Activated CD4-positive, alpha-beta T cell treated with anti-CD3 and anti-CD28 coated beads, Interleukin-2, amount 50 U/mL, for 4 hours (primary cell): ENCODE measurements around the gene SULF2.
"Not testable (repeated sequence)": the region's sequence is repeated elsewhere in the genome, so short reads cannot be mapped to it uniquely, and the experiment has no call there.

Experiments
- DNase-seq, 2 experiments: peaks; one replicate each; pipeline ENCODE4 v3.0.0-alpha.2; 2020

The SULF2 gene

DNA sequence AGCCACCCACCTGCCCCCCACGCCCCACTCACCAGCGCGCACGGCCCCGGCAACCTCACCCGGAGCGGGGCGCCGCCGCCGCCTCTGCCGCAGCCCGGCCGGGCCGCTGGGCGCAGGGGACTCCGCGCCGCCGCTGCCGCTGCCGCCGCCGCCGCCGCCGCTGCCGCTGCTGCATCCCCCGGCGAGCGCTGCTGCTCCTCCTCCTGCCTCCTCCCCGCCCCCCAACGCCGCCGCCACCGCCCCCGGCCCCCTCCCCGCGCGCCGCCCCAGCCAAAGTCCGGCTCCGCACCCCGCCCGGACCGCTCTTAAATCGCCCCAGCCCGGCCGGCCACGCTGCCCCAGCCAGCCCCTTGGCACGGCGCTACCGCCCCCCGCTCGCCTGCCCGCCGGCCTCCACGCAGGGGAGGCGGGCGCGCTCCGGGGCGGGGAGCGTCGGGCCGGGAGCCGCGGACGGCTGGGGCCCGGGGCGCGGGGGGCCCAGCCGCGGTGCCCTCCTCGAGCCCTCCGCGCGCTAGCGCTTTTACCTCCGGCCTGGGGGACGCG, at the start of gene SULF2:
TSS of gene SULF2 (minus strand) at position 171 of the 543 bp plus-strand sequence. CDS start 28,118 bp downstream, outside the sequence.
- no peak for DNase-seq

DNA sequence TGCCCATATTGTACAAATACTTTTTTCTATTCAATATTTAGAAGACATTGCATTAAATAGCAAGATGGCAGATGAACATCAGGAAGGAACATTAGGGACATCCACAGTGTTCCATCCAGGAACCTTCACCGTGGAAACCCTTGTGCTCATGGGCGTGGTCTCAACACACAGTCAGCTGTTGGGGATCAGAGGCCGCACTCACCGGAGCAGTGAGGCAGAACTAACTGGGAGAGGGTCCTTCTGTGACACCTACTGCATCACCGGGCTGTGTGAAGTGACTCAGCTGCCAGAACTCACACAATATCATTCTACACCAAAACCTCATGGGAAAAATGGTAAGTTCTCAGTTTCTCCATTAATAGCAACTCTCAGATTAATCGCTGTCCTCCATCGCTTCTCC, 46.4 kb upstream of the SULF2 start:
- not testable (repeated sequence) for DNase-seq

DNA sequence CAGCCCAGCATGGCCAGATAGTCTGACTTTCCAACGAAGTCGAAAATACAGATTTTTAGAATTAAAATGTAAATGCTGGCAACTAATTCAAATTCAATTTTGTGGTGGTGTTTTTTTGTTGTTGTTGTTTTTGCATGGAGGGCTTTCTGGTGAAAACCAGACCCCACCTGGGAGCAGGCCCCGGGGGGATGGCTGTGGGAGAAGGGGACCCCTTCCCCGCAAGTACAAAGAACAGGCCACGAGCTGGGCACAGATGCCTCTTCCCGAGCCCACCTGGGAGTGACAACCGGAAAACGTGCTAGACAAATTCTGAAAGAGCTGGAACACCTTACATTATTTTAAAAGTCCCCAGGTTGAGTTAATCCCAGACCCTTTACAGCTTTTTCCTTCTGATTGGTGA, 41.4 kb upstream of the SULF2 start:
- DNase-seq, result not testable (repeated sequence)

GRCh38 chr20:47826006-47826405, 40.7 kb upstream of the SULF2 start:
- DNase-seq, result not testable (repeated sequence)

- no peak for DNase-seq
These were observed 39.9 kb upstream of the SULF2 start for GRCh38 chr20:47825011-47825762.

- not testable (repeated sequence) for DNase-seq
These were observed 38.7 kb upstream of the SULF2 start for GRCh38 chr20:47823941-47824340.

- DNase-seq, result no peak
These were observed 36.3 kb upstream of the SULF2 start for GRCh38 chr20:47821481-47822100.

DNA sequence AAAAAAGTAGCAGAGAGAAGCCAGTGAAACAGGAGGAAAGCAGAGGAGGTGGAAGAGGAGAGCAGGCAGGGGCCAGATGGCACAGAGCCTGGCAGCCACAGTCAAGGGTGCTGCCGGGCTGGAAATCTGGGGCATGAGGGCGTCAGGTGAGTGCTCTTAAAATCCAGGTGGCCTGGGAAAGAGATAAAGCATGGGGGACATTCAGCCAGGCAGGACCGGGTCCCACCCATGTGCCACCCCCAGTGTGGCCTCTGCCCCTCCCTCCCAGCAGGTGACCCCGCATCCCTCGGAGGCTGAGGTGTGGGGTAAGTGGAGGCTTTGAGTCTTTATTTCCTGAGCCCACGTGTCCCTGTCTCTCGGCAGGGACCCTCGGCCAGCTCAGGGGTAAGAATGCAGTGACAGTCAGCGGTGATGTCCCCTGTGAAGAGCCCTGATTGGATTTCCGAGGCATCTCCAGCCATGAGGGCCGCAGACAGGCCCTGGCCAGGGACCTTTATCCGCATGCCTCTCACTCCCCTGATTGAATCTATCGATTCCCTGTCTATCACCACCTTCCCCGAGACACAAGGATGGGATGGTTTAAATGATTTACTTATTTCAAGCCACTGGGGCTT, 33.8 kb upstream of the SULF2 start:
- no peak for DNase-seq

DNA sequence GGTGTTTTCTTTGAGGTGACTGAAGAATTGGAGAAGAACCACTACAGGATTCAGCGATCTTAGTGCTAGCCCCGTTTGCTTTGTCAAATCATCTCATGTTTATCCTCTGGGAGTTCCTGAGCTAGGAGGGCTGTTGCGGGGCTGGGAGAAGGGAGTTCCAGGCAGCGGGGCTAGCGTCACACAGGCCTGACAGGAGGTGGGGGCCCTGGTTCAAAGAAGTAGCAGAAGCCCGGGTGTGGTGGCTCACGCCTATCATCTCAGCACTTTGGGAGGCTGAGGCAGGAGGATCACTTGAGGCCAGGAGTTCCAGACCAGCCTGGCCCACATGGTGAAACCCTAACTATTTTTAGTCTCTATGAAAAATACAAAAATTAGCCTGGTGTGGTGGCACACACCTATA, 33.2 kb upstream of the SULF2 start:
- no peak for DNase-seq

GRCh38 chr20:47818016-47818415, 32.7 kb upstream of the SULF2 start:
- no peak for DNase-seq

GRCh38 chr20:47817573-47817972, 32.3 kb upstream of the SULF2 start:
- no peak for DNase-seq

- no peak for DNase-seq
These were observed 31.5 kb upstream of the SULF2 start for GRCh38 chr20:47816487-47817451.

- DNase-seq, result no peak
These were observed 30.6 kb upstream of the SULF2 start for GRCh38 chr20:47815866-47816265.

GRCh38 chr20:47815416-47815806, 30.1 kb upstream of the SULF2 start:
- DNase-seq, result no peak

DNA sequence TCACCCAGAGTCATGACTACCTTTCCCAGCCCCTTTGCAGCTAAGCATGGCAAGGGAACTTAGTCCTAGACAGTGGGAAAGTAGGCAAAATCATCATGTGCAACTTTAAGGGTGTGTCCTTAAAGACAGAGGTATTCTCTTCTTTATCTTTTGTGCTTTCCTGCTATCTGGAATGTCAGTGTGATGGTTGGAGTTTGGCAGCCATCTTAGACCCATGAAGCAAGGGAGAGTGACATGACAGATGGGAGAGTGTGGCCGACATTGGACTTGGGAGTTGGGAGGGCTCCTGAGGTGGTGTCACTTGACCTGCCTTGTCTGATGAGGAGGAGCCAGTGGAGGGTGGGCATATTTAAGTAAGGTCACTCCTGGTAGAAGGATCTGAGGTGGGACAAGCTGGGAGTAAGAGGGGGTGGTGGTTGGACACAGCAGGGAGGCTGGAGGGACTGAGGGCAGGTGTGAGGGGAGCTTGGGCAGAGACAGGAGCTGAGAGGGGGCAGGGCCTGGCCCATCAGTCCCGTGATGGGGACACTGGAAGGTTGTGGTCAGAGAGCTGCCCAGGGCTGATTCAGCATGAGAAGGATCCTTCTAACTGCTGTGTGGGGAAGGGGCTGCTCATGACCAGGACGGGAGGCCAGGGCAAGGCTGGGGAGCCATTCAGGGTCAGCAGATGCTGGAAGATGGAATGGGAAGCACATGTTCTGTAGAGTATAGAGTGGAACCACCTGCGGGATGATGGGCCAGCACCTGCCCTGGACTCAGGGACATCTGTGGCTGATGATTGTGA, 29.5 kb upstream of the SULF2 start:
- DNase-seq, result no peak

DNA sequence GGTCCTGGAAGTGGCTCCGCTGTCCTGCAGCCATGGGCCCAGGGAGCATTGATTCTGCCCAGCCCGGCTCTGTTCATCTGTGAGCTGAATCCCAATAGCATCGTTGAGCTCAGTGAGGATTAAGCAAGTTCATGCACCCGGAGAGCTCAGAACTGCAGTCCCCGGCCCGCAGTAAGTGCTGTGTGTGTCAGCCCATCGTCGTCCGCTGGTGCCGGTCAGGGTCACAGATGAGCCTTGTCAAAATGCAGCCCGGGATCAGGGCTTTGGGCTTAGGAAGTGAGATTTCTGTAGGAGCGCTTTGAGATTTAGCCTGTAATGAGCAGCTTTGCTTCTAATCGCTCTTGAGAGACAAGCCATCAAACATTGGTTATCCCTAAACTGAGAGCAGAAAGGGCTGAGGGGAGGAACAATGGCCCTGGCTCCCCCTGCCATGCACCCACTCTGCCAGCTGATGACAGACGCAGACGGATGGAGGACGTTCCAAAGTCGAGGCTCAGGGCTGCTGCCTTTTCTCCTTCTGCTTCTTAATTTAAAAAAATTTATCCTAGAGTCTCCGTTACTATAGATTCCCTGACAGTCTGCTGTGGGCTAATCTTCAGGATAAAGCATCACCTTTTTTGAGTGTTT, 25.6 kb upstream of the SULF2 start:
- no peak for DNase-seq

DNA sequence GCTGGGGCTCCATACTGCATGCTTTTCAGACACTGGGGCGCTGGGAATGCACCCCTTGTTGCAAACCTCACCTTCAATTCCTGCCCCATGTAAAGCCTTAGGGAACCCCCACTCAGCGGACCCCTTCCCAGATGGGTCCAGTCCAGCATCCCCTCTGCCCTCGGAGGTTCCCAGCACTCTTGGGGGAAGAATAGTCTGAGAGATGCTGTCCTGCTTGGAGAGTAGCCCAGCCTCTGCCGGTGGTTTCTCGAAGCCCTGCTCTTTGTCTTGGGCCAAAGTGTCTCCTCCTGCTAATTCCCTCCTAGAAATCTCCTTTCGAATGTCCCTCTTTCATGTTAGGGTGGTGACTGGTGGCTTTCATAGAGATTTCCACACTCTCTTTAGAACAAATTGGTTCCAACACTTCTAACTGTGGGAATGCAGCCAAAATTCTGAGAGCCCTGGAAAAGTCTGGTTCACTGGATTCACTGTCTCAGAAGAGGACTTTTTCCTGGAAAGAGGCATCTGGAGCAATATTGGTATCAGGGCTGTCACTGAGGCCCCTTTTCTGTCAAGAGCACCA, 24.9 kb upstream of the SULF2 start:
- no peak for DNase-seq

DNA sequence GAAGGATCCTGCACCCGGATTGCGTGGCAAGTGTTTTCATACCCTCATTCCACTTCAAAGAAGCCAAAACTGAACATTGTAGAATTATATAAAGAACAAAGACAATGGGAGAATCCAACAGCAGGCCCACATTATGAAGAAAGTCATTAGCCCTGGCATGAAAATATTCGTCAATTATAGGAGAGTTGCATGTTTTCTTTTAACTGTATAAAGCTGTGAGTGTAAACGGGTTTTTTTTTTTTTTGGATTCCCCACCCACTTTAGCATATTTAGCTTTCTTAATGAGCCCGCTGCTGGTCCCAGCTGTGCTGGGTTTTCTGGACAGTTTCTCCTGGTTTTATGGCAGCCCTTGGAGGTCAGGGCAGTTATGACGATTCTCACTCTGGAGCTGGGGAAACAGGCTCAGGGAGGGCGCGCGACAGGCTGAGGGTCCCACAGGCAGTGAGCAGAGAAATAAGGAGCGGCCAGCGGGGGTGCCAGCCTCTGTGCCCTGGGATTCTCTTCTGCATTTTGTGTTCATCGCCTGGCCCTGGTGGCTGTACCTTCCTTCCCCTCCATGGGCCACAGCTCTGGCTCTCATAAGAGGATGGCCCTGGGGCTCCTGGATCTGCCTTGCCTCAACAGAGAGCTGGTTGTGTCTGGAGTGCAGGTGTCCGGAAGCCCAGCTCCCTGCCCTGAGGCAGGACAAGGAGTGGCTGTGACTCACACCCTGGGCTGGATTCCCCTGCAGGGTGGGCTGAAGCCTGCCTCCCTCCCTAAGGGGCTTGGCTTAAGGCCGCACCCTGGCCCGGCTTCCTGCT, 24.1 kb upstream of the SULF2 start:
- DNase-seq, result no peak

DNA sequence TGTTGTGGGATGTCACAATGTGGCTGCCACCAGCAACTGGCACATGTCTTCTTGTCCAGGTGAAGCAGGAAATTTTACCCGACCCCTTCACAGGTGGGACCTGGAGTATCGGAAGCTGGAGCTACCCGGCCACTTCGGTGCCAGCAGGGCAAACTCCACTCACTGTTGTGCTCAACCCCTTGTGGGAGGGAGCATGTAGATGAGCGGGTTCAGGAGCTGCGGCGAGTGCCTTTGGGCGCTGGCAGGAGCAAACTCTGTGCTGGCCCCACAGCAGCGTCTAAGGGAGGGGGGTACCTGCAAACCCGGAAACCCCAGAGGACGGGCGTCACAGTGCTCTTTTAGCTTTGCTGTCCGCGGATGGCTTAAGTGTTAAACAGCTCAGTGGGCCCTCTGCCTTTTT, 20.7 kb upstream of the SULF2 start:
- DNase-seq, result no peak

DNA sequence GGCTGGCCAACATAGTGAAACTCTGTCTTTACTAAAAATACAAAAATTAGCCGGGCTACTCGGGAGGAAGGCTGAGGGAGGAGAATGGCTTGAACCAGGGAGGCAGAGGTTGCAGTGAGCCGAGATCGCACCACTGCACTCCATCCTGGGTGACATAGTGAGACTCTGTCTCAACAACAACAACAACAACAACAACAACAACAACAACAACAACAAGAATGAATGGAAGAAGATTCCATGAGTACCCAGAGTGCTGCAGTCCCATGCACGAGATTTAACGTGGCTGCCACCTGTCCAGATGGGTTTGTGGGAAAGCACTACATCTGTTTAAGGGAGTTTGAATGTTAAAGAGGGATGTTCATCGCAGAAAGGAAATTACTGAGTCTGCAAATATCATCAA, 19.7 kb upstream of the SULF2 start:
- not testable (repeated sequence) for DNase-seq
